Mesenchymal stem cell (in vitro differentiated cells and primary cell): ENCODE results near the gene TSHZ1.

Source experiments
- DNase-seq: peaks from one replicate; pipeline ENCODE4 v3.0.0-alpha.2; 2013
- H2AFZ ChIP-seq: one replicate; pipeline ENCODE4 v1.6.1; 2013; ENCODE audit warnings: low read depth, mild to moderate bottlenecking, control low read depth, inconsistent platforms, low read length, moderate library complexity
- H2AK5ac ChIP-seq: 2 replicates; pipeline ENCODE4 v1.6.1; 2013; ENCODE audit warnings: low read length, moderate library complexity, mild to moderate bottlenecking, inconsistent platforms; ENCODE audit not compliant: severe bottlenecking
- H2BK120ac ChIP-seq: one replicate; pipeline ENCODE4 v1.6.1; 2013; ENCODE audit warnings: low read depth, mild to moderate bottlenecking, inconsistent platforms, low read length, moderate library complexity
- H2BK12ac ChIP-seq, 2 experiments: one replicate each; pipeline ENCODE4 v1.6.1; 2013; ENCODE audit warnings: inconsistent platforms in 2 of 2, low read length in 2 of 2, mild to moderate bottlenecking in 2 of 2, moderate library complexity in 2 of 2, control low read depth in 1 of 2
- H2BK15ac ChIP-seq: one replicate; pipeline ENCODE4 v1.6.1; 2013; ENCODE audit warnings: mild to moderate bottlenecking, low read depth, inconsistent platforms; ENCODE audit not compliant: poor library complexity, severe bottlenecking
- H2BK5ac ChIP-seq: 2 replicates; pipeline ENCODE4 v1.6.1; 2013; ENCODE audit warnings: low read depth, mild to moderate bottlenecking, low read length, control low read depth, inconsistent platforms; ENCODE audit not compliant: poor library complexity, severe bottlenecking
- H3K14ac ChIP-seq, 2 experiments: one replicate each; pipeline ENCODE4 v1.6.1; 2013; ENCODE audit warnings: inconsistent platforms in 2 of 2, low read length in 2 of 2, control low read depth in 1 of 2, mild to moderate bottlenecking in 1 of 2, moderate library complexity in 1 of 2
- H3K18ac ChIP-seq, 2 experiments: one replicate each; pipeline ENCODE4 v1.6.1; 2013; ENCODE audit warnings: inconsistent platforms in 2 of 2, low read length in 2 of 2, control low read depth in 1 of 2, low read depth in 1 of 2, mild to moderate bottlenecking in 1 of 2
- H3K23ac ChIP-seq, 2 experiments: one replicate each; pipeline ENCODE4 v1.6.1; 2013; ENCODE audit warnings: inconsistent platforms in 2 of 2, low read length in 2 of 2, mild to moderate bottlenecking in 2 of 2, moderate library complexity in 2 of 2, control low read depth in 1 of 2
- H3K27ac ChIP-seq: 2 replicates; pipeline ENCODE4 v1.5.1; 2013; ENCODE audit warnings: mild to moderate bottlenecking, moderate library complexity, low read length, control low read depth, inconsistent platforms; ENCODE audit not compliant: poor library complexity, severe bottlenecking
- H3K27me3 ChIP-seq, 2 experiments: 2 replicates each; pipeline versions ENCODE4 v1.6.1 to v1.7.0; 2013; ENCODE audit warnings: low read length in 2 of 2, mild to moderate bottlenecking in 2 of 2, moderate library complexity in 2 of 2, control low read depth in 1 of 2, inconsistent platforms in 1 of 2; ENCODE audit not compliant: control insufficient read depth in 1 of 2, insufficient read depth in 1 of 2
- H3K36me3 ChIP-seq, 2 experiments: 2 replicates each; pipeline versions ENCODE4 v1.6.1 to v1.7.0; 2013; ENCODE audit warnings: low read length in 2 of 2, control low read depth in 1 of 2, inconsistent platforms in 1 of 2, low read depth in 1 of 2, mild to moderate bottlenecking in 1 of 2; ENCODE audit not compliant: insufficient read depth in 2 of 2, control insufficient read depth in 1 of 2
- H3K4ac ChIP-seq, 2 experiments: one replicate each; pipeline ENCODE4 v1.6.1; 2013; ENCODE audit warnings: inconsistent platforms in 2 of 2, low read length in 2 of 2, mild to moderate bottlenecking in 2 of 2, moderate library complexity in 2 of 2, control low read depth in 1 of 2, low read depth in 1 of 2
- H3K4me1 ChIP-seq: 2 replicates; pipeline ENCODE4 v1.6.1; 2013; ENCODE audit warnings: low read depth, low read length, control low read depth; ENCODE audit not compliant: control insufficient read depth, insufficient read depth
- H3K4me2 ChIP-seq: 2 replicates; pipeline ENCODE4 v1.6.1; 2013; ENCODE audit warnings: low read length, mild to moderate bottlenecking, inconsistent platforms; ENCODE audit not compliant: poor library complexity, severe bottlenecking
- H3K4me3 ChIP-seq, 2 experiments: 2 replicates each; pipeline versions ENCODE4 v1.5.1 to v1.7.0; 2013; ENCODE audit warnings: low read length in 2 of 2, mild to moderate bottlenecking in 2 of 2, control low read depth in 1 of 2, low read depth in 1 of 2; ENCODE audit not compliant: insufficient read depth in 1 of 2
- H3K79me1 ChIP-seq: replicated peaks from 2 replicates; pipeline ENCODE4 v1.6.1; 2013; ENCODE audit warnings: mild to moderate bottlenecking, control low read depth, low read length, inconsistent platforms; ENCODE audit not compliant: poor library complexity, severe bottlenecking
- H3K9ac ChIP-seq: 2 replicates; pipeline ENCODE4 v1.7.0; 2013; ENCODE audit warnings: mild to moderate bottlenecking, low read length, moderate library complexity
- H3K9me3 ChIP-seq: 2 replicates; pipeline ENCODE4 v1.7.0; 2013; ENCODE audit warnings: mild to moderate bottlenecking, low read length; ENCODE audit not compliant: control insufficient read depth
- H4K8ac ChIP-seq: one replicate; pipeline ENCODE4 v1.6.1; 2013; ENCODE audit warnings: inconsistent platforms, mild to moderate bottlenecking, low read length, moderate library complexity
- H4K91ac ChIP-seq: one replicate; pipeline ENCODE4 v1.6.1; 2013; ENCODE audit warnings: mild to moderate bottlenecking, low read length, inconsistent platforms
- WGBS: methylation state at CpG from one replicate; pipeline ENCODE4 v1.1.7; 2013; ENCODE audit warnings: mixed read lengths; 5-methylcytosine and 5-hydroxymethylcytosine counted together

Gene TSHZ1

GRCh38 chr18:75316223-75316622, 105.6 kb downstream of the TSHZ1 start:
- Histone ChIP-seq H2BK120ac (no peak overlapping the region), H2AK5ac (no peak overlapping the region), H3K4me3 (no peak overlapping the region), H3K18ac (no peak overlapping the region), H3K9me3 (no peaks in the 10 kb centered on the region), H2BK5ac (no peak overlapping the region), H4K8ac (no peak overlapping the region), H3K27me3 (no peaks in the 10 kb centered on the region), H3K9ac (no peak overlapping the region), H3K4me2 (no peak overlapping the region), H2BK12ac (no peak overlapping the region), H3K4ac (no peak overlapping the region), H3K23ac (no peak overlapping the region), H4K91ac (no peak overlapping the region), H3K14ac (no peak overlapping the region), H3K36me3 (no peaks in the 10 kb centered on the region), H3K27ac (no peak overlapping the region), H3K79me1 (no peaks in the 10 kb centered on the region), H2BK15ac (no peak overlapping the region), H2AFZ (no peak overlapping the region), H3K4me1 (peaks cover 3% of the 10 kb centered on the region)
- no peak for DNase-seq
- 88% methylated on average over 10 of the region's 10 CpGs for WGBS

DNA sequence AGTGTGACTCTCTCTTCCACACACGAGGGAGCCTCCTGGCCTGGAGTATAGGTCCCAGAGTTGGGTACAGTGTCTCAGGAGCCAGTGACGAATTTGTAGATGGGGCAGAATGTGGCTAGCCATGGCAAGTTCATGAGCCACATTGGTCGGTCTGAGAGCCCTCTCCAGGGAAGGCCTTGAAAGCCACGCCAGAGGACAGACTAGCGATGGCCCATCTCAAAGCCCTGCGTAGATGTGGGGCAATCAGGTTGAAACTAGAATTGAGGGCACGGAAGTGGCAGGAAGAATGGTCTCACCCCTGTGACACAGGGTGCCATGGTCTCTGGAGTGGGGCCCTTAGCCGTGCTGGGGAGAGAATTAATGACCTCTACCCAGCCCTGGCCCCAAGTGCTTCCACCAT, 106.2 kb downstream of the TSHZ1 start:
- no peak overlapping the region for H3K23ac ChIP-seq
- DNase-seq = no peak
- no peak overlapping the region for H4K8ac ChIP-seq
- peaks cover 3% of the 10 kb centered on the region for H3K4me1 ChIP-seq
- H4K91ac ChIP-seq = no peak overlapping the region
- H2AK5ac ChIP-seq = no peak overlapping the region
- no peak overlapping the region for H2BK12ac ChIP-seq
- no peak overlapping the region for H2AFZ ChIP-seq
- 84% methylated on average over 8 of the region's 8 CpGs for WGBS
- H2BK120ac ChIP-seq = no peak overlapping the region
- no peaks in the 10 kb centered on the region for H3K79me1 ChIP-seq
- no peak overlapping the region for H3K27ac ChIP-seq
- no peak overlapping the region for H3K4me2 ChIP-seq
- no peak overlapping the region for H3K14ac ChIP-seq
- H3K36me3 ChIP-seq = peaks cover 0 to 2% of the 10 kb centered on the region in 2 experiments
- no peak overlapping the region for H2BK15ac ChIP-seq
- no peaks in the 10 kb centered on the region for H3K9me3 ChIP-seq
- H3K18ac ChIP-seq = no peak overlapping the region
- H3K4ac ChIP-seq = no peak overlapping the region
- H3K27me3 ChIP-seq = no peaks in the 10 kb centered on the region
- no peak overlapping the region for H3K9ac ChIP-seq
- H2BK5ac ChIP-seq = no peak overlapping the region
- no peak overlapping the region for H3K4me3 ChIP-seq

GRCh38 chr18:75317300-75317699, 106.7 kb downstream of the TSHZ1 start:
- no peaks in the 10 kb centered on the region for H3K79me1 ChIP-seq

DNA sequence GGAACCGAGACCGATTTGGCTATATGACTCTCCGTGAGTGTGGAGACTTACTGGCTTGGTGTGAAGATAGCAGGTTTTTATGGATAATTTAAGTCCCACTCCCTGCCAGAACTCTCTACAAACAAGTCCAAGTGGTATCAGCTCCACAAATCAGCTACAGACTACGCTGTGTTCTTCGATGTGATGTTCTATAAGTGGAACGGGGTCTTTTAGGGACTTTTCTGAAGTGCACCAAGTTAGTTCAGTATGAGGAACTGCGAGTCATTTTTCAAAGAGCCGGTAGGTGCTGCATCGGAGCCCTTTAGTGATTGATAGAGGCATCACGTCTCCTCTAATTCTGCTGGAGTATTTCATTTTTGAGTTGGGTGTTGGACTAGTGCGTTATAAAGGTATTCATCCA, 107.1 kb downstream of the TSHZ1 start:
- Histone ChIP-seq H2BK12ac (no peak overlapping the region), H3K14ac (no peak overlapping the region), H3K23ac (no peak overlapping the region), H3K4me2 (no peak overlapping the region), H3K36me3 (peaks cover 0 to 2% of the 10 kb centered on the region in 2 experiments), H2AK5ac (no peak overlapping the region), H4K8ac (no peak overlapping the region), H3K18ac (no peak overlapping the region), H3K4ac (no peak overlapping the region), H3K4me1 (peaks cover 3% of the 10 kb centered on the region), H2BK5ac (no peak overlapping the region), H3K9me3 (no peaks in the 10 kb centered on the region), H2BK15ac (no peak overlapping the region), H3K79me1 (no peaks in the 10 kb centered on the region), H2AFZ (no peak overlapping the region), H4K91ac (no peak overlapping the region), H3K27ac (no peak overlapping the region), H3K9ac (no peak overlapping the region), H3K4me3 (no peak overlapping the region), H2BK120ac (no peak overlapping the region), H3K27me3 (no peaks in the 10 kb centered on the region)
- no peak for DNase-seq
- WGBS = 91% methylated on average over 9 of the region's 11 CpGs

More at GRCh38 chr18:75317300-75317699, 106.7 kb downstream of the TSHZ1 start:
- H3K36me3 ChIP-seq = peaks cover 0 to 2% of the 10 kb centered on the region in 2 experiments
- no peak overlapping the region for H3K18ac ChIP-seq
- peaks cover 3% of the 10 kb centered on the region for H3K4me1 ChIP-seq
- no peak overlapping the region for H3K4me3 ChIP-seq
- no peak overlapping the region for H2BK5ac ChIP-seq
- no peaks in the 10 kb centered on the region for H3K9me3 ChIP-seq
- no peak overlapping the region for H3K23ac ChIP-seq
- no peak overlapping the region for H2AFZ ChIP-seq
- H4K8ac ChIP-seq = no peak overlapping the region
- no peak overlapping the region for H2AK5ac ChIP-seq
- no peak overlapping the region for H4K91ac ChIP-seq
- H2BK120ac ChIP-seq = no peak overlapping the region
- H3K14ac ChIP-seq = no peak overlapping the region
- H3K4me2 ChIP-seq = no peak overlapping the region
- no peak overlapping the region for H2BK12ac ChIP-seq
- no peak overlapping the region for H3K4ac ChIP-seq
- no peak for DNase-seq
- H3K27ac ChIP-seq = no peak overlapping the region
- H3K9ac ChIP-seq = no peak overlapping the region
- no peaks in the 10 kb centered on the region for H3K27me3 ChIP-seq
- H2BK15ac ChIP-seq = no peak overlapping the region
- 94% methylated on average over 17 of the region's 17 CpGs for WGBS
